Nephron (organoid): ENCODE data around the gene ABHD17B.
A peak's percentile ranks its signal among the peaks of the same experiment; 100 is the strongest.
"Not testable (repeated sequence)": the region's sequence is repeated elsewhere in the genome, so short reads cannot be mapped to it uniquely, and the experiment has no call there.

Source experiments
- H3K27ac Mint-ChIP-seq, 3 experiments: 2 replicates each; pipeline ENCODE4 v1.8.0; 2020; ENCODE audit warnings: mixed read lengths in 3 of 3, mild to moderate bottlenecking in 2 of 3, moderate library complexity in 1 of 3
- H3K27me3 Mint-ChIP-seq: 2 replicates; pipeline ENCODE4 v1.8.0; 2021; ENCODE audit warnings: low read depth, mild to moderate bottlenecking, moderate library complexity, mixed read lengths
- H3K36me3 Mint-ChIP-seq: 2 replicates; pipeline ENCODE4 v1.8.0; 2020; ENCODE audit warnings: low read depth, mixed read lengths
- H3K4me1 Mint-ChIP-seq: 2 replicates; pipeline ENCODE4 v1.8.0; 2020; ENCODE audit warnings: mixed read lengths
- H3K4me3 Mint-ChIP-seq, 3 experiments: 2 replicates each; pipeline ENCODE4 v1.8.0; 2020; ENCODE audit warnings: mild to moderate bottlenecking in 3 of 3, mixed read lengths in 3 of 3, moderate library complexity in 2 of 3
- H3K9me3 Mint-ChIP-seq: 2 replicates; pipeline ENCODE4 v1.8.0; 2020; ENCODE audit warnings: mixed read lengths
- TF ChIP-seq, protein P1 (sequence below), 3 experiments: fragments of 200-600 bp; sonication (generic); IDR thresholded peaks; one replicate each; pipeline ENCODE4 v1.5.0; 2021; ENCODE audit warnings: antibody characterized with exemption in 3 of 3; ENCODE audit not compliant: unreplicated experiment in 3 of 3

The ABHD17B gene

DNA sequence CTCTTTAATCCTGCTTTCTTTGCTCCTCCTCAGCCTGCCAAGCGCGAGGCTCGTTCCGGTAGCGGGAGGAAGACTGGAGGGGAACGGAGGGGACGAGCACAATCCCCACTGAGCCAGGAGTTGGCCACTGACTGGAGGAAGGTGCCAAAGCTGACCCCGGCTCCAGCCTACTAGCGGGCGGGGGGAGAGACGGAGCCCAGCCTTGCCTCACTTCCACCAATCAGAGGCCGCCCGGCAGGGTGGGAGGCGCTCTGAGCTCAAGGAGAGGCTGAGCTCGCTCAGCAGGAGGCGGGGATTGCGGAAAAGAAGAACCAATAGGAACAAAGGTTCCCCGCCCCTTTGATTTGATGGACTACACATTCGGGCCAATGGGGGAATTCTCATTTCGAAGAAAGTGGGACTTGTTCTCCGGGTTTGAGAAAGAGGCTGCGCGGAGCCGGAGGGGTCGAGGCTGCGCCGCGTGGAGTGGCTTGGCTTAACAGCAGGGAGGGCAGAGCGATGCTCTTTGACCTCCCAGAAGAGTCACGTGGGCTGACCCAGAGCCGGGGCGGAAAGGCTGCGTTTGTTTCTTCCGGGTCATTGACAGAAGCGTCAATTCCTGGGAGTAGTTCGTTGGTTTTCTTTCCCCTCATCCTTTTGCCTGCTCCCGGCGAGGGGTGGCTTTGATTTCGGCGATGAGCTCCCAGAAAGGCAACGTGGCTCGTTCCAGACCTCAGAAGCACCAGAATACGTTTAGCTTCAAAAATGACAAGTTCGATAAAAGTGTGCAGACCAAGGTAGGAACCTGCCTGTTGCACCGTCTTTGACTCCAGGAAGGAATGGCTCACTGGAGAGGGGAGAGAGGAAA, at the start of gene ABHD17B, which contains the start of gene C9orf85:
Gene ABHD17B, minus strand, starts transcription at position 133 of the 847 bp plus-strand sequence. CDS start 36,113 bp downstream, outside the sequence.
Gene C9orf85, plus strand, starts transcription at position 579 of the 847 bp plus-strand sequence. Its CDS starts 96 bp downstream, at position 675.
- Mint-ChIP-seq H3K27me3 (no peaks in the 10 kb centered on the region), H3K36me3 (peaks cover 3% of the 10 kb centered on the region), H3K4me3 (peak within 1 kb of the TSS; percentile 97 to 99 (median 98)), H3K4me1 (peaks cover 65% of the 10 kb centered on the region), H3K9me3 (no peaks in the 10 kb centered on the region), H3K27ac (peak within 1 kb of the TSS; percentile 95 to 98 (median 96))
- TF ChIP-seq, protein P1, sequence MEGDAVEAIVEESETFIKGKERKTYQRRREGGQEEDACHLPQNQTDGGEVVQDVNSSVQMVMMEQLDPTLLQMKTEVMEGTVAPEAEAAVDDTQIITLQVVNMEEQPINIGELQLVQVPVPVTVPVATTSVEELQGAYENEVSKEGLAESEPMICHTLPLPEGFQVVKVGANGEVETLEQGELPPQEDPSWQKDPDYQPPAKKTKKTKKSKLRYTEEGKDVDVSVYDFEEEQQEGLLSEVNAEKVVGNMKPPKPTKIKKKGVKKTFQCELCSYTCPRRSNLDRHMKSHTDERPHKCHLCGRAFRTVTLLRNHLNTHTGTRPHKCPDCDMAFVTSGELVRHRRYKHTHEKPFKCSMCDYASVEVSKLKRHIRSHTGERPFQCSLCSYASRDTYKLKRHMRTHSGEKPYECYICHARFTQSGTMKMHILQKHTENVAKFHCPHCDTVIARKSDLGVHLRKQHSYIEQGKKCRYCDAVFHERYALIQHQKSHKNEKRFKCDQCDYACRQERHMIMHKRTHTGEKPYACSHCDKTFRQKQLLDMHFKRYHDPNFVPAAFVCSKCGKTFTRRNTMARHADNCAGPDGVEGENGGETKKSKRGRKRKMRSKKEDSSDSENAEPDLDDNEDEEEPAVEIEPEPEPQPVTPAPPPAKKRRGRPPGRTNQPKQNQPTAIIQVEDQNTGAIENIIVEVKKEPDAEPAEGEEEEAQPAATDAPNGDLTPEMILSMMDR (IDR thresholded peaks at IDR 0.05; ENCODE audit: unreplicated experiment in 3 of 3): no peak

DNA sequence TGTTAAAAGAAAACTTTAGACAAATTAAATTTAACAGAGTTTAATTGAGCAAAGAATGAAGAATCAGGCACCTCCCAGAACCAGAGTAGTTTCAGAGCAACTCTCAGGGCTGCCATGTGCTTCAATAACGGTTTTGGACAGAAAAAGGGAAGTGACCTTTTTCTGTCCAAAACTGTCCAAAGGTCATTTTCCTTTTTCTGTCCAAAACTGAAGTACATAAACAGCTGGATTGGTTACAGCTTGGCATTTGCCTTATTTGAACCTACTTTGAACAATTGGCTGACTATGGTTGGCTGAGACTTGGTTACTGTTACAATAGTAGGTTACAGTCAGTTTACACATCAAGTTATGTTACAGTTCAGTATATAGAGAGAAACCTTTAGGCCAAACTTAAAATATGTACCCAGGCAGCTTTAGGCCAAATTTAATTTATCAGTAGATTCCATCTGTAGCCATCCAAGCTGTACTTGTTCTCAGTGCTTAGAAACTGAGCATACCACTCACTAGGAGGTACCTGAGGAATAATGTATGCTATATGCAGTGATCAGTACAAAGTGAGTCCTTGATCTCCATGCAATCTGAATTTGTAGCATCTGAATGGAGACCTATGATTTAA, 44.4 kb upstream of the ABHD17B start:
- no peaks in the 10 kb centered on the region for H3K27me3 Mint-ChIP-seq
- peaks cover 11% of the 10 kb centered on the region for H3K36me3 Mint-ChIP-seq
- no peaks in the 10 kb centered on the region for H3K4me1 Mint-ChIP-seq
- TF ChIP-seq, protein P1 (IDR thresholded peaks at IDR 0.05; ENCODE audit: unreplicated experiment in 3 of 3): no peak
- H3K9me3 Mint-ChIP-seq: no peaks in the 10 kb centered on the region
- no peak overlapping the region for H3K4me3 Mint-ChIP-seq
- no peak overlapping the region for H3K27ac Mint-ChIP-seq

DNA sequence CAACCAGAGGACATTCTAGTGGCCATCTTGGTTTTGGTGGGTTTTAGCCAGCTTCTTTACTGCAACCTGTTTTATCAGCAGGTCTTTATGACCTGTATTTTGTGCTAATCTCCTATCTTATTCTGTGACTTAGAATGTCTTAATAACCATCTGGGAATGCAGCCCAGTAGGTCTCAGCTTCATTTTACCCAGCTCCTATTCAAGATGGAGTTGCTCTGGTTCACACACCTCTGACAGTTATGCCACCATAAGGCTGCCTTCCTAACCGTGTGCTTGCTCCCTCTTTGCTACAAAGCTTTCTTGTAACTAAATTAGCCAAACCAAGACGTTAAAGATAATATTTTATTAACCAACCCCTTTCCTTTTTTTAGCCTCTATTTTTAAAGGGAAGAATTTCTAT, 43.7 kb upstream of the ABHD17B start:
- H3K27me3 Mint-ChIP-seq, H3K4me1 Mint-ChIP-seq, H3K9me3 Mint-ChIP-seq, H3K27ac Mint-ChIP-seq, H3K4me3 Mint-ChIP-seq: not testable (repeated sequence)
- peaks cover 10% of the 10 kb centered on the region for H3K36me3 Mint-ChIP-seq

DNA sequence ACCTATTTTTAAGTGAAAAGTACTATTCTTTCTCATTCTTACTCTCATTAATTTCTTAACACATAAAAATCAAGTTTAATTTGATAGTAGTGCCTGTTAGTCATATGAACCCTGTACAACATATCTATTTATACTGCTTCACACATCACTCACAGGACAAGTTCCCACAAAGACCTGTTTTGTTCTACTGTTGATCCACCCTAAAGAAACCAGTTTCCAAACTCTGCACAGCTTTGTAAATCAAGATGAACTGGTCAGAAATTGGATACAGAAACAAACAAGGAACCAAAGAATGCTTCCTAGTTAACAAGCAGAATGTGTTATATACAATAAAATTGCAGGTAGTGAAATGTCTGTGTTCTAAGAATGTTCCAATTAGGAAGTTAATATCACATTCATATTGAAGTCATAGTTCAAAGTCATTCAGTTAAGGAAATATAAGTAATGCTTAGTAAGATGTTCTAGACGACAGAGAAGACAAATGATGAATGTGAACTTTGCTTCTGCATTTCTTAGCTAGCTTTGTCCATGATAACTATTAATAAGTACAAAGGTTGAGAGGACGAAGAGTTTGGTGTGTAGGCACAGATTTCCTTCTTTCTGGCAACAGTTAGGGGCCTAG, 33.9 kb upstream of the ABHD17B start:
- TF ChIP-seq, protein P1 (IDR thresholded peaks at IDR 0.05; ENCODE audit: unreplicated experiment in 3 of 3): no peak
- Mint-ChIP-seq H3K27me3 (no peaks in the 10 kb centered on the region), H3K27ac (peak overlapping the region in 2 of 3 experiments; percentile 1 to 13), H3K36me3 (peaks cover 11% of the 10 kb centered on the region), H3K4me1 (peaks cover 28% of the 10 kb centered on the region), H3K4me3 (no peak overlapping the region), H3K9me3 (no peaks in the 10 kb centered on the region)

DNA sequence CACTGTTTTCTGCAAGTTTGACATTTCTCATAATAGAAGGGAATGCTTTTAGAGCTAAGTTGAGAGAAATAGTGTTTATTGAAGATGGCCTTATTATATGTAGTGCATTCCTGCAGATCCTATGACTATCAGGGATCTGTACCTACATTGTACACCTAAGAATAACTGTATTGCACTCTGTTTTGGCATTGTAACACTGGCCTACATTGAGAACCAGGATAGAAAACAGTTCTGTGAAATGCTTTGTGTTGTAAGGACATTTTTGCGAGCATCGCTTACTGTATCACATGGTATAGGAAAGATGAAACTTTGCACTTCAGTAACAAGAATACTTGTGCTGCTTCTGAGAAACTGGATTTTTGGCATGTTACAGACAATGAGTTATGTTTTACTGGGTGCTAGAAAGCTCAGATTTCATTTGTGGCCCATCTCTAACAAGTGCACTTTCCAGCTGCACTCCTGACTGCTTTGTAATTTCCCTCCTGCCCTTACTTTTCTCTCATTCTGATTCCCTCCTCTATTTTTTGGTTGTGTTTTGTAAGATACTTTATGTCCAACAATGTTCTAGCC, 31.1 kb upstream of the ABHD17B start:
- Mint-ChIP-seq H3K27ac (peak overlapping the region in 2 of 3 experiments; percentile 3 to 25), H3K36me3 (no peaks in the 10 kb centered on the region), H3K27me3 (no peaks in the 10 kb centered on the region), H3K4me3 (no peak overlapping the region), H3K4me1 (peaks cover 28% of the 10 kb centered on the region), H3K9me3 (no peaks in the 10 kb centered on the region)
- TF ChIP-seq, protein P1 (IDR thresholded peaks at IDR 0.05; ENCODE audit: unreplicated experiment in 3 of 3): no peak

DNA sequence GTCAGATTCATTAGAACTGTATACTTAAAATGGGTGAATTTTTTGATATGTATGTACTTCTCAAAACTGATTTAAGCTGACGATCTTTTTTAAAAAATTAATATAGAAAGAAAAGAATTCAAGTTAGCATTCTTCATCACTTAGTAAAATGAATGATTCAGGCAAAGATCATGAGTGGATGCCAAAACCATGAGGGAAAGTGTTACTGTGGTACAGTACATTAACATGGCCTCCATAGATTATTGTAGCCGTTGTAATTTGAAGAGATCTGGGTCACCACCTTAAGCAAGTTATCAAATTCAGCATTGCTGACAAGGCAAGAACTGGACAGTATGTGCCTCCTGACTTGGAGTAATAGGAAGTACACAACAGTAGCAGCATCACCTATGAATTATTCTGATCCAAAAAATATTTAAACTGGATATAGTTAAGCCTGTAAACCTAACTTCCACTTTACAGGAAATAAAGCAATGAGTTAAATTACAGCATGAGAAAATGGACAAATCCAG, 30.1 kb upstream of the ABHD17B start:
- H3K27ac Mint-ChIP-seq: no peak overlapping the region
- H3K4me3 Mint-ChIP-seq: no peak overlapping the region
- no peaks in the 10 kb centered on the region for H3K27me3 Mint-ChIP-seq
- no peaks in the 10 kb centered on the region for H3K36me3 Mint-ChIP-seq
- TF ChIP-seq, protein P1 (IDR thresholded peaks at IDR 0.05; ENCODE audit: unreplicated experiment in 3 of 3): no peak
- no peaks in the 10 kb centered on the region for H3K9me3 Mint-ChIP-seq
- H3K4me1 Mint-ChIP-seq: peaks cover 27% of the 10 kb centered on the region
